GM18873 (cell line): Measurements from ENCODE around the gene PHYH.
"Not testable (repeated sequence)": the region's sequence is repeated elsewhere in the genome, so short reads cannot be mapped to it uniquely, and the experiment has no call there.

Experiments
- ATAC-seq: cut with Tn5 transposase; IDR thresholded peaks from one replicate; pipeline ENCODE4 v1.9.1; 2021; ENCODE audit warnings: mild to moderate bottlenecking, moderate library complexity, moderate number of reproducible peaks; ENCODE audit not compliant: unreplicated experiment, low FRiP score

The PHYH gene

DNA sequence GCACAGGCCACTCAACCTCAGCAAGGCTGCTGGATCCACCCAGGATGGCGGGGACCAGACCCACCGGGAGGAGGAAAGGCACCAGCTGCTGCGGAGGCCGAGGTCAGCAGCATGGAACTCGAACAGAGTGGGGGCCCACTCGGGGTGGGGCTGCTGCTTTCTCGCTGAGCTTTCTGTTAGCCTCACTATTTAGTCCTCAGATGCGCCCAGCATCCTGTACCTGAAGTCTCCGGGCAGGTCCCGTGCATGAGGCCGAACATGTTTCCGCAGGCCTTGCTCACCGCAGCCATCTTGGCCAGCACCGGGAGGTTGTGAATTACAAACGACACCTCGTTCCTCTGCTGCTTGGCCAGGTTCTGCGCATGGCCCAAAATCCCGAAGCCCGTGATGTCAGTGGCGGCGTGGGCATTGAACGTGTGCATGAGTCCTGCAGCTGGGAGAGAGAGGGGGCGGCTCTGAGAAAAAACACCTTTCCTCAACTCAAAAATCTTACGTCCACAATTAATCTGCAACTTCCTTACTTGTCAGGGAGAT lies 22.8 kb upstream of the PHYH start:
- ATAC-seq = no peak

DNA sequence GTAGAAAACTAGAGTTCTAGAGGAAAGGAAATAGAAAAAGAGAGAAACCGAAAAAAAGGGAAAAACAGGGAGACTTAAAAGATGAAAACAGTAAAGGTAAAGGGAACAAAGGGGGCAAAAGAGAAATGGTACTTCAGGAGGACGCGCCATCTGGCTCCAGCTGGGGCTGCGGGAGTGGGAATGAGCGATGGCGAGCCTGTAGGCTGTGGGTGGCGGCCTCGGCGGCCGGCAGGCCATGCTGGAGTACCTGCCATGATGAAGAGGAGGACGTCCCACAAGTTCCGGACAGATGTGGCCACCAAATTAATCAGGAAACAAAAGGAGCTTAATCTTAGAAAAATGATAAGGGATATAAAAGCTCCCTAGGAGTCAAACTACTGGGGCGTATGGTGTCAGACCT lies 21.7 kb upstream of the PHYH start:
- ATAC-seq = no peak

DNA sequence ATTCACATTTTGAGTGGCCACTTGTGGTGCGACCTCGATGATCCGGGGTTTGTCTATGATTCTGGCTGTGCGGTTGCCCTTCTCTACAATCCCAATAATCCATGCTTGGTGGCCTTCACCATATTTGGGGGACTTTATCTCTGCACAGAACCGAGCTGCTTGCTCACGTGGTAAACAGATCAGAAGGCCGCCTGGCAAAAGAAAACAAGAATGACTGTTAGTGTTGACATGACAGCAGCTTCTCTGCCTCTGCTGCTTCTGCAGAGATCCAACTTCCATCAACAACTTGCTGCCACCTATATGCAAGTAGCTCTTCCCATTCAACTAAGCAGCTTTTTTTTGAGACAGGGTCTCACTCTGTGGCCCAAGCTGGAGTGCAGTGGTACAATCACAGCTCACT lies 19.3 kb upstream of the PHYH start:
- ATAC-seq = no peak

DNA sequence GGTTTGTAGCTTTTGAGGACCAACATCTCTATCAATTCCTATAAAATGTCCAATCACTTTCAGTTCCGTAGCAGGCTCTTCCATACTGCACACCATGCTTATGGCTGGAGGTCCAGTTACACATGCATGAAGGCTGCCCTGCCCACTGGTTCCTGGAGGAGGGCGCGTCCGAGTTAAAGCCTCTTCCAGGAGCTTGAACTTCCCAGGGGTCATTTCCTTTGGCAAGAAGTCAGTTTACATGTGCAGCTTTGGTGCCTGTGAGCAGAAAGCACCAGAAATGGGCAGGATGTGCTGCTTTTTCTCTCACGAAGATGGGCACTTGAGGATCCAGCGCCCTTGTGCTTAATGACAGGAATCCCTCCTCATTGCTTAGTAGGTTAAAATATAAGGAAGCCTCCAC lies 17.6 kb upstream of the PHYH start:
- no peak for ATAC-seq

DNA sequence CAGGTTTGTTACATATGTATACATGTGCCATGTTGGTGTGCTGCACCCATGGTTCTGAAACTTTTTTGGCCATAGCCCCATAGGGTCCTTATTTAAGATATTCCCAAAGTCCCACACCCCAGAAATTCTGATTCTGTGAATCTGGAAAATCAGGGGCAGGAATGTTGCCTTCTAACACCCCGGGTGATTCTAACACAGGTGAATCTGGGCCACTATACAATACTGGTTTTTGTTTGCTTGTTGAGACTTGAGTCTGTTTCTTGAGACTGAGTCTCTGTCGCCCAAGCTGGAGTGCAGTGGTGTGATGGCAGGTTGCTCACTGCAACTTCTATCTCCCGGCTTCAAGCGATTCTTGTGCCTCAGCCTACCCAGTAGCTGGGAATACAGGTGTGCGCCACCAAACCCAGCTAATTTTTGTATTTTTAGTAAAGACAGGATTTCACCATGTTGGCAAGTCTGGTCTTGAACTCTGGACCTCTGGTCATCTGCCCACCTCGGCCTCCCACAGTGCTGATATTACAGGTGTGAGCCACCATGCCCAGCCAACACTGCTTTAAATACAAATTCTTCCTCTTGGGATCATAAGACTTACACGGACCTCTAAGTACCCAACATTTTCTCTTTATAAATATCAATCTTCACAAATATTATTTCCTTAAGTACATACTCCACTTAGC lies 16.9 kb upstream of the PHYH start:
- no peak for ATAC-seq

DNA sequence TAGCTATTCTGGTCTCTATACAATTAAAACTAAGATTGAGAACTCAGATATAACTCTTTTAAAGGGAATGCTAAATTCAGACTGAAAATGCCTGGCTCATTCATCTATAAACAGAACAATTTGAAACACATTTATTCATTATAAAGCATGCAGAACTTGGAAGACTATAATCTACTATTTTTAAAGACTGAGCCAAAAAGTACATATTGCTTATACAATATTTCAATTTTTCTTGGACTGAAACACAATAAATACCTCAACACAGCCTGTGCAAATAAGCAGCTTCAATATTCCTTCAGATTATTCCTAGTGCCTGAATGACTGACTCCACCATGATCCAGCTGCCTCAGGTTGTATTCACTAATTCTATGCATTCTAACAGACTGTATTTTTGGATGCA lies 15.5 kb upstream of the PHYH start:
- ATAC-seq = no peak

DNA sequence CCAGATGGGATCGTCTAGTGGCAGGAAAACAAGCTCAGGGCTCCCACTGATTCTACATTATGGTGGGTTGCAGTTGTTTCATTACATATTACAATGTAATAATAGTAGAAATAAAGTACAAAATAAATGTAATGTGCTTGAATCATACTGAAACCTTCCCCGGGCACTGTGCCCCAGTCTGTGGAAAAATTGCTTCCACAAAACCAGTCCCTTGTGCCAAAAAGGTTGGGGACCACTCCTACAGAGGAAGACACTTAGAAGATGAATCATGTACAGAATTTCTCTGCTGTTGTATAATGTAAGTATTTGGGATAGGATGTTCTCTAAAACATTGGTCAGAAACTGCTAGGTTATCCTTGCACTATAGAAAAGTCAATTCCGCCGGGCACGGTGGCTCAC lies 11.3 kb upstream of the PHYH start:
- ATAC-seq = no peak

DNA sequence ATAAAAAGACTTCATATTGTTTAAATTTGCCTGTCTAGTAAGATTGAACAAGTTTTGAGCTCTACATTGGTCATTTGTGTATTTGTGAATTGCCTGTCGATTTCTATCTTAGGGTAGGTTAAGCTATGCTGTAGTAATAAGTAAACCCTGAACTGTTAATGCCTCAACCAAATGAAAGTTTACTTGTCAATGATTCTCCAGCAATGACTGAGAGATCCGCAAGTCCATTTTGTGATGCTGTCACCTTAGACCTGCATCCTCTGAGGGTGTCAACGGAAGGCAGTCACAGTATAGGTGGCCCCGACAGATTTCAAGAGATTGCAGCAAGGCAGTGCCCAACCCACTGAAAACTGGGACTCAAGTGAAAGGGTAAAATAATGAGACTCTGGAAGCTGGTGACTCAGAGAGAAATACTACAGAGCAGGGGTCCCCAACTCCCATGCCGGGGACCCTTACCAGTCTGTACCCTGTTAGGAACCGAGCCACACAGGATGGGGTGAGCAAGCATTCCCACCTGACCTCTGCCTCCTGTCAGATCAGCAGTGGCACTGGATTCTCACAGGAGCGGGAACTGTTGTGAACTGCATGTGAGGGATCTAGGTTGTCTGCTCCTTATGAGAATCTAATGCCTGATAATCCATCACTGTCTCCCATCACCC lies 10.8 kb upstream of the PHYH start:
- ATAC-seq = no peak

DNA sequence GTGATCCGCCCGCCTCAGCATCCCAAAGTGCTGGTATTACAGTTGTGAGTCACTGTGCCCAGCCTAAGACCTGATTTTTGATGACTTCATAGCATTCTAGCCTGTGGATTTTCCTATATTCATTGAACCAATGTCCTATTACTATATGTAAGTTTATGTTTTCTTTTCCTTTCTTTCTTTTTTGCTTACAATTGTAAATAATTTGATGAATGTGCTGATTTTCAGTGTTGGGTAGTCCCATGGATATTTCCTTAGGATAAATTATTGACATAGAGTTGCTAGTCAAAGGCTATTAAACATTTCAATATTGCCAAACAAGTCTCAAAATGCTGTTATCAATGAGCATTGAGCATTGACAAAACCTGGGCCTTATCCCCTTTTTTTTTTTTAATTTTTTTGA lies 9.9 kb upstream of the PHYH start:
- ATAC-seq = no peak

DNA sequence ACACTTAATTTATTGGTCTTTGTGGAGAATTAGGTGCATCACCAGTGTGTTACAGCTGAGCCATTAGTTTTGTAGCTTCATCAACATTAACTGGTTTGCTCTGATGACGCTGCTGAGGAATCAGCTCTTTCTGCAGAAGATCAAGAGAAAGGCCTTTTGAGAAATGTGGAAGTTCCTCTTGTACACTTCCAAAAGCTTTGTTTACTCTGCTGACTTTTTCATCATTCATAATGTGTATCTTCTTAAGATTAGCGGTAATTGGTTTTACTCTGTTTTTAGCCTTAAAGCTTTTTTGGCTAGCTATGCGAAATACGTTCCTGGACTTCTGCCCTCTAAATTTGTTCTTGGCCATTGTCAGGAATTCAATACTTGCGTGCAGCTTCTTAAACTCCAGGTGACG lies 8.2 kb upstream of the PHYH start:
- ATAC-seq = no peak

DNA sequence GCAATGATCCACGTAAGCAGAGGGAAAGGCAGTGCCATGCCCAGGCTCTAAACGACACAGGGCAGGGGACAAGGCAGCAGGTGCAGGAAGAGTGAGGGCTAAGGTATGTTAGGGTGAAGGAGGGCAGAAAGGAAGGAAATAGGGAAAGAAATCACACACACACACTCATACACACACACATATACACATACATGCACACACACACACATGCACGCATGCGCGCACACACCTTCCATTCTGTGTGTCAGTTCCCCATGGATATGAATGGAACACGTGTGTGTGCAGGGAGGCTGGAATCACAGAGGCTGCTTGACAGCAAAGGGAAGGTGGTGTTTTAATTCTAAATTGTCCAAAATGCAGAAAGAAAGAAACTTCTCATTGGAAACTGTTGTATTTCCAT lies 6.2 kb upstream of the PHYH start:
- ATAC-seq = no peak

DNA sequence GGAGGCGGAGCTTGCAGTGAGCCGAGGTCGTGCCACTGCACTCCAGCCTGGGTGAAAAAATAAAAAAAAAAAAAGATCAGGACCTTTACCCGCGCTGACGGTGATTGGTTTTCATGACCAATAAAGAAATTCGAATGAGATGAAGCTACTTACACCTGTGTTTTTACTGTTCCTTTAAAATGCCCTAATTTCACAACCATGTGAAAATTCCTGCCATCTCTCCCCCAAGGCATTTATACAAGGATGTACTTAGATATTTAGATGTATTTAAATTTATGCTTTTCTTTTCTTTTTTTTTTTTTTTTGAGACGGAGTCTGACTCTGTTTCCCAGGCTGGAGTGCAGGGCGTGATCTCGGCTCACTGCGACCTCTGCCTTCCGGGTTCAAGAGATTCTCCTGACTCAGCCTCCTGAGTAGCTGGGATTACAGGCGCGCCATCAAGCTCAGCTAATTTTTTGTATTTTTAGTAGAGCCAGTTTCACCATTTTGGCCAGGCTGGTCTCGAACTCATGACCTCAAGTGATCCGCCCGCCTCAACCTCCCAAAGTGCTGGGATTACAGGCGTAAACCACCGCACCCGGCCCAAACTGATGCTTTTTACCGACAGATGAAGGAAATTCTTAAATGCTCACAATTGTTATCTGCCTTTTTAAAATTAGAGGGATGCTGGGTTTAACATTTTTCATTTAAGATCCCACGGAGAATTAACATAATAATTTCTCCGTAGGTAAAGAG lies 3.1 kb upstream of the PHYH start:
- ATAC-seq = no peak

DNA sequence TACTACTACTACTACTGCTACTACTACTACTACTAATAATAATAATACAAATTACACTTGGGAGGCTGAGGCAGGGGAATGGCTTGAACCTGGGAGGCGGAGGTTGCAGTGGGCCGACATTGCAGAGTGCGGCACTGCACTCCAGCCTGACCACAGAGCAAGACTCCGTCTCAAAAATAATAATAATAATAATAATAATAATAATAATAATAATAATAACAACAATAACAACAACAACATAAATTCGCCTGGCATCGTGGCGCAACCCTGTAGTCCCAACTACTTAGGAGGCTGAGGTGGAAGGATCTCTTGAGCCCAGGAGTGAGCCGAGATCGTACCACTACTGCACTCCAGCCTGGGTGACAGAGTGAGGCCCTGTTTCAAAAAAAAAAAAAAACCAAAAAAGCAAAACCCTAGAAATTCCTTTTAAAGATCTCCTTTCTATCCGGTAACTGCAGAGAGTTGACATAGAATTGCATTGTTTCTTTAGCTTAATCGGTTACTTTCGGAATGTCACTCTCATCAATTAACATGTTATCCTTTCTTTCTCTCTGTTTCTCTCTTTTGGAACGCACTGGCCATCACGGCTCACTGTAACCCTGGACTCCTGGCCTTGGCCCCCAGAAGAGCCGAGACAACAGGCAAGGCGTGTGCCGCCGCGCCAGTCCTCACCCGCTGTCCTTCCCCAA lies 972 bp downstream of the PHYH start:
- no peak for ATAC-seq

DNA sequence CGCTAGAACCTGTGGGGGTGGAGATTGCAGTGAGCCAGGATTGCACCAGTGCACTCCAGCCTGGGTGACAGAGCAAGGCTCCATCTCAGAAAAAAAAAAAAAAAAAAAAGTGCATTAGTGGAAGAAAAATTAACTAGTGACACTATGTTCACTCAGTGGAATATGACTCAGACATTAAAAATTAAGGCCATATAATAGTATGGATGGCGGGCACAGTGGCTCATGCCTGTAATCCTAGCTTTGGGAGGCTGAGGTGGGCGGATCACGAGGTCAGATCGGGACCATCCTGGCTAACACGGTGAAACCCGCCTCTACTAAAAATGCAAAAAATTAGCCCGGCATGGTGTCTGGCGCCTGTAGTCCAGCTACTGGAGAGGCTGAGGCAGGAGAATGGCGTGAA lies 3.4 kb downstream of the PHYH start:
- no peak for ATAC-seq

DNA sequence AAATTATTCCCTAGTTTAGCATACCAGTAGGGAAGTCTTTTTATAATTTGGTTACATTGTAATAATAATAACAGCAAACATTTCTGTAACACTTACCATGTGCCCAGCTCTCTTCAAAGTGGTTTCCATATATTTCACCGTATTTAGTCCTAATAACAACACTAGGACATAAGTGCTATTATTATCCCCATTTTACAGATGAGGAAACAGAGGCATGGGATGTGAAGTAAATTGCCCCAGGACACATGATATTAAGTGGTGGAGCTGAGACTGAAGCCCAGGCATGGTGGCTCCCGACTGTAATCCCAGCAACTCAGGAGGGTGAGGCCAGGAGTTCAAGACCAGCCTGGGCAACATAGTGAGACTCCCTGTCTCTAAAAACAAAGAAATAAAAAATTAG lies 5.1 kb downstream of the PHYH start:
- ATAC-seq = no peak

DNA sequence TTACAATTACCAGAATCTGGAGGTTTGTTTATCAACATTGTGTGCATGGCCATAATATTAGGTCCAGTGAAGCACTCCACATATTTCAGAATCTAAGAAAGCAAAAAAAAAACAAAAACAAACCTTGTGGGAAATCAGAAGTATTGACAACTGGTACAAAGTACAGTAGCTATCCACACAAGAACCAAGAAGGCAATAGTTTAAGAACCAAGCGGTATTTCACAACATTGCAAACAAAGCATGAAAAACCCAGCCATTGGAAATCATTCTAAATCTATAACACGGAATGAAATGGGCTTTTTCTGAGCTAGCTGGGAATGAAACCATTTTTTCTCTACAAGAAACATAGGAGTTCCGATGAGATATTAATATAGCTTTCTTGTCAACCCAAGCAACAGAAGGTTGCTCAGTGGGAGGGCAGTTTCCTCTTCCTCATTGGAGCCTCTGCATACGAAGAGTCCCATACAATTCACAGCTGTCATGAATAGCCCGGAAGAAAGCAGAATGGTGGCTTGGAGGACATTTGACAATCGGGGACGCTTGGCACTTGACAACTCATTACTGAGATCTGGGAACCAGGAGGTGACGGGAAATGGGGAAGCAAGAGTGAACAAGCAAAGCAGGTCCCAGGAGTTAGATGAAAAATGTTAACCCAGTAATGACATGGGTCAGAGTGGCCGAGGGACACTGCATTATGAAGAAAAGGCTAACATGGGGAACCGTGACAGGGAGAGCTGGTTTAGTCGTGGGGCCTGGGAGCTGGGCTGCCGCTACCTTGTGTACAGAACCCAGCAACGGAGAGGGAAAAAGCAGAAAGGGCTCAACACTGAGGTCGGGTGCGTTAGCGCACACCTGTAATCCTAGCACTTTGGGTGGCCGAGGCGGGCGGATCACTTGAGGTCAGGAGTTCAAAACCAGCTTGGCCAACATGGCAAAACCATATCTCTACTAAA lies 7.8 kb downstream of the PHYH start:
- ATAC-seq = no peak

DNA sequence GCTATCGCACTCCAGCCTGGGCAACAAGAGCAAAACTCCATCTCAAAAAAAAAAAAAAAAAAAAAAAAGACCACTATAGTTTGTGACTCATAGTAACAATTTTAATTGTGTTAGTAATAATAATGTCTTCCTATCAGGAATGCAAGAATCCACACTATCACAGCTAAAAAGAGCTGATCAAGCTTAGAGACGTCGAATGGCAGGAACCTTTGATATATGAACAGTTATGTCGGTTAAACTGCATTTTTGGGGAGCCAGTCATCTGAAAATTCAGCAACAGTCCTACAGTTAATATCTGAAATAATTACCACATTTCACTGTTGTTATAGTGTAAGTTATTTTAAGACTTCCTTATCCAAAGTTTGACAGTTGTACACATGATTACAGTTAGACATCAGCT lies 8.8 kb downstream of the PHYH start:
- ATAC-seq = no peak

DNA sequence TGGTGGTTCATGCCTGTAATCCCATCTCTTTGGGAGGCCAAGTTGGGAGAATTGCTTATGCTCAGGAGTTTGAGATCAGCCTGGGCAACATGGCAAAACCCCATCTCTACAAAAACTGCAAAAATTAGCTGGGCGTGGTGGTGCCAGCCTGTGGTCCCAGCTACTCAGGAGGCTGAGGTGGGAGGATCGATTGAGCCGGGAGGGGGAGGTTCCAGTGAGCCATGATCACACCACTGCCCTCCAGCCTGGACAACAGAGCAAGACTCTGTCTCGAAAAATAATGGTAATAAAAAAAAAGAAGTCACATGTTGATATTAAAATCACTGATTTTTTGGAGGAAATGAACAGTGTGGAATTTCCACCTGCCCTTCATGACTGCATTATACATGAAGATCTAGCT lies 15.8 kb downstream of the PHYH start:
- no peak for ATAC-seq

DNA sequence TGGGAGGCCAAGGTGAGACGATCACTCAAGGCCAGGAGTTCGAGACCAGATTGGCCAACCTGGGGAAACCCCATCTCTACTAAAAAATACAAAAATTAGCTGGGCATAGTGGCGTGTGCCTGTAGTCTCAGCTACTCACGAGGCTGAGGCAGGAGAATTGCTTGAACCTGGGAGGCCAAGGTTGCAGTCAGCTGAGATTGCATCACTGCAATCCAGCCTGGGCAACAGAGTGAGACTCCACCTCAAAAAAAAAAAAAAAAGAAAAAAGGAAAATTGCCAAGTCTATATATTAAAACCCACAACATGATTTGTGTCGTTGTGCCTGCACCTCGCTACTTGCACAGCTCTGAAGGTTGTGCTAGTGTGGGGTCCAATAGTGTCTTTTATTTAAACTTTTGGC lies 17.5 kb downstream of the PHYH start:
- ATAC-seq = not testable (repeated sequence)

DNA sequence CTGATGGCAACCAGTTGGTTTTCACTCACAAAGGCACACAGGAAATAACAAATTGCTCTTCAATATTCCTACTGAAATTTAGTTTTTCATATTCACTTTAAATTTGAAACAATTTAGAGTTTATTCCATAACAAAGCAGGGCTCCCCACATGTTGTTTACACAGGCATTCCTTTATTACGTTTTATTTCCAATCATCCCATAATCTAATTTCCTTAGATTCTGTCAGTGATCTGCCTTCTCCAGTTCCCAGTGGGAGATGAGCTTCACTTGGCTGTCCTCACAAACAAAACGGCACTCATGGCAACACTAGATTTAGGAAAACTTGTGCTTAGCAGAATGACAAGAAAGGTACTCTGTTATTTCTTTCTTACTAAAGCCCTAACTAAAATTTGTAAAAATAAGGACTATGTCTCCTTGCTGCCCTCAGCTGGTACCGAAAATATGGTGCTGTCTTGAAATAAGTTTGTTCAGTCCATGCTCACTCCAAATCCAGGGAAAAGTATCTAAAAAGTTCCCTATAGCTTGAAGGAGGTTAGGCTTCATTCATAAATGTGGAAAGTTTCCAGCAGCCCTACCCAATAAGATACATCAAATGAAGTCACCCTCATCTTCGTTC lies 23.0 kb downstream of the PHYH start:
- ATAC-seq = no peak
